Fibroblast of lung (primary cell): ENCODE data around the gene SYT7.
"Not testable (repeated sequence)": the region's sequence is repeated elsewhere in the genome, so short reads cannot be mapped to it uniquely, and the experiment has no call there.

ENCODE experiments used
- CTCF ChIP-seq, 2 donors: IDR thresholded peaks in 1 of 2; conservative IDR thresholded peaks in 1 of 2; 1 replicate in 1 of 2; 2 replicates in 1 of 2; pipeline ENCODE4 v1.5.1; 2011 to 2012; ENCODE audit warnings: low read length in 2 of 2, control low read depth in 1 of 2, inconsistent platforms in 1 of 2, low read depth in 1 of 2, mild to moderate bottlenecking in 1 of 2
- EZH2 ChIP-seq: IDR thresholded peaks from 2 replicates; pipeline ENCODE4 v1.5.1; 2012; ENCODE audit warnings: low read length, control low read depth, mild to moderate bottlenecking; ENCODE audit errors: missing control alignments

- not testable (repeated sequence) for TF ChIP-seq CTCF (conservative IDR thresholded peaks at IDR 0.05 in 1 of 2, IDR thresholded peaks at IDR 0.05 in 1 of 2; ENCODE audit: low read depth in 1 of 2, low read length in 2 of 2); EZH2
Measured at GRCh38 chr11:61479360-61480058, 101.4 kb downstream of the SYT7 start.
